ENCODE results near the gene PHACTR3.

The PHACTR3 gene

DNA sequence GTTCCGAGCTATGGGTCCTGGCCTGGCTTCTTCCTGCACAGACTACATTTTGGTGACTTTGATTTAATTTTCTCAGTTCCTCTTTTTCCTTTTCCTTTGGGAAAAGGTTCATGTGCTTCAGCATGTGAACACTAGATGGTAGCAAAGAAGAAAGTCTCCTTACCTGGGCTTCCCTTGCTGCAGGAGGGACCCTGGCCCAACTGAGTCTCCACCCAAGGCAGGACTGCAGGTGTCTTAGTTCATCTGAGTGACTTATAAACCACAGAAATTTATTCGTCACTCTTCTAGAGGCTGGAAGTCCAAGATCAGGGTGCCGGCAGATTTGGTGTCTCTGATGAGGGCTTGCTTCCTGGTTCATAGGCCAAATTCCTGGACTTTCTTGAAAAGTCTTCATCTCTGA is 165.9 kb downstream of the PHACTR3 start:
- TF ChIP-seq, protein P1, sequence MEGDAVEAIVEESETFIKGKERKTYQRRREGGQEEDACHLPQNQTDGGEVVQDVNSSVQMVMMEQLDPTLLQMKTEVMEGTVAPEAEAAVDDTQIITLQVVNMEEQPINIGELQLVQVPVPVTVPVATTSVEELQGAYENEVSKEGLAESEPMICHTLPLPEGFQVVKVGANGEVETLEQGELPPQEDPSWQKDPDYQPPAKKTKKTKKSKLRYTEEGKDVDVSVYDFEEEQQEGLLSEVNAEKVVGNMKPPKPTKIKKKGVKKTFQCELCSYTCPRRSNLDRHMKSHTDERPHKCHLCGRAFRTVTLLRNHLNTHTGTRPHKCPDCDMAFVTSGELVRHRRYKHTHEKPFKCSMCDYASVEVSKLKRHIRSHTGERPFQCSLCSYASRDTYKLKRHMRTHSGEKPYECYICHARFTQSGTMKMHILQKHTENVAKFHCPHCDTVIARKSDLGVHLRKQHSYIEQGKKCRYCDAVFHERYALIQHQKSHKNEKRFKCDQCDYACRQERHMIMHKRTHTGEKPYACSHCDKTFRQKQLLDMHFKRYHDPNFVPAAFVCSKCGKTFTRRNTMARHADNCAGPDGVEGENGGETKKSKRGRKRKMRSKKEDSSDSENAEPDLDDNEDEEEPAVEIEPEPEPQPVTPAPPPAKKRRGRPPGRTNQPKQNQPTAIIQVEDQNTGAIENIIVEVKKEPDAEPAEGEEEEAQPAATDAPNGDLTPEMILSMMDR (IDR thresholded peaks at IDR 0.05), result no peak

GRCh38 chr20:59770851-59771250 is 166.5 kb downstream of the PHACTR3 start:
- Histone ChIP-seq H3K4me2 (ENCODE audit: low read length) (no peak overlapping the region), H3K9ac (no peak overlapping the region), H3K27ac (no peak overlapping the region), H3K79me2 (no peaks in the 10 kb centered on the region), H3K9me3 (ENCODE audit: control insufficient read depth, low read length) (no peaks in the 10 kb centered on the region), H3K4me3 (ENCODE audit: low read depth, low read length) (no peak overlapping the region), H3K4me1 (no peaks in the 10 kb centered on the region), H3K36me3 (ENCODE audit: control insufficient read depth, insufficient read depth, low read length) (no peaks in the 10 kb centered on the region), H3K27me3 (ENCODE audit: control insufficient read depth, insufficient read depth, low read length) (no peaks in the 10 kb centered on the region), H2AFZ (no peak overlapping the region)
- TF ChIP-seq, protein P1 (IDR thresholded peaks at IDR 0.05), result no peak

More for the DNA sequence above, 165.9 kb downstream of the PHACTR3 start:
- Histone ChIP-seq H3K27me3 (ENCODE audit: control insufficient read depth, insufficient read depth, low read length) (no peaks in the 10 kb centered on the region), H3K9ac (no peak overlapping the region), H3K4me1 (no peaks in the 10 kb centered on the region), H3K36me3 (ENCODE audit: control insufficient read depth, insufficient read depth, low read length) (no peaks in the 10 kb centered on the region), H3K9me3 (ENCODE audit: control insufficient read depth, low read length) (no peaks in the 10 kb centered on the region), H3K4me3 (ENCODE audit: low read depth, low read length) (no peak overlapping the region), H3K4me2 (ENCODE audit: low read length) (no peak overlapping the region), H3K27ac (no peak overlapping the region), H2AFZ (no peak overlapping the region), H3K79me2 (no peaks in the 10 kb centered on the region)

- TF ChIP-seq, protein P1 (IDR thresholded peaks at IDR 0.05), result no peak
- H2AFZ ChIP-seq, result no peak overlapping the region
- H3K27ac ChIP-seq, result no peak overlapping the region
- H3K4me1 ChIP-seq, result no peaks in the 10 kb centered on the region
- no peak overlapping the region for H3K4me3 ChIP-seq (ENCODE audit: low read depth, low read length)
- no peak overlapping the region for H3K9ac ChIP-seq
- no peaks in the 10 kb centered on the region for H3K36me3 ChIP-seq (ENCODE audit: control insufficient read depth, insufficient read depth, low read length)
- no peaks in the 10 kb centered on the region for H3K27me3 ChIP-seq (ENCODE audit: control insufficient read depth, insufficient read depth, low read length)
- H3K4me2 ChIP-seq (ENCODE audit: low read length), result no peak overlapping the region
- H3K9me3 ChIP-seq (ENCODE audit: control insufficient read depth, low read length), result no peaks in the 10 kb centered on the region
- H3K79me2 ChIP-seq, result no peaks in the 10 kb centered on the region
Measured at GRCh38 chr20:59771506-59772372, 167.4 kb downstream of the PHACTR3 start.

GRCh38 chr20:59772373-59772705 is 168.0 kb downstream of the PHACTR3 start:
- Histone ChIP-seq H3K79me2 (no peaks in the 10 kb centered on the region), H3K27ac (no peak overlapping the region), H3K4me1 (no peaks in the 10 kb centered on the region), H3K36me3 (ENCODE audit: control insufficient read depth, insufficient read depth, low read length) (no peaks in the 10 kb centered on the region), H3K9me3 (ENCODE audit: control insufficient read depth, low read length) (no peaks in the 10 kb centered on the region), H3K4me2 (ENCODE audit: low read length) (no peak overlapping the region), H3K9ac (no peak overlapping the region), H3K27me3 (ENCODE audit: control insufficient read depth, insufficient read depth, low read length) (no peaks in the 10 kb centered on the region), H3K4me3 (ENCODE audit: low read depth, low read length) (no peak overlapping the region), H2AFZ (no peak overlapping the region)
- TF ChIP-seq, protein P1 (IDR thresholded peaks at IDR 0.05), result no peak

All from parathyroid adenoma (tissue), 2 donors.